Cortex of kidney (tissue), 1 donor: ENCODE results near the gene CDHR1.

ENCODE experiments used
- DNase-seq: peaks from one replicate; lab custom pipeline; 2025; lab: John Stamatoyannopoulos, UW

Gene CDHR1

GRCh38 chr10:84230359-84230758 is 36.0 kb downstream of the CDHR1 start:
- no peak for DNase-seq

- DNase-seq, result no peak
These were observed 38.0 kb downstream of the CDHR1 start for GRCh38 chr10:84232376-84232775.

GRCh38 chr10:84233940-84234339 is 39.6 kb downstream of the CDHR1 start:
- DNase-seq, result no peak

- no peak for DNase-seq
These were observed 40.1 kb downstream of the CDHR1 start for GRCh38 chr10:84234479-84234878.

- no peak for DNase-seq
These were observed 40.8 kb downstream of the CDHR1 start for GRCh38 chr10:84235096-84235495.

- no peak for DNase-seq
These were observed 42.5 kb downstream of the CDHR1 start for GRCh38 chr10:84236807-84237198.

- DNase-seq, result no peak
These were observed 43.1 kb downstream of the CDHR1 start for GRCh38 chr10:84237199-84238051.

GRCh38 chr10:84238909-84239308 is 44.6 kb downstream of the CDHR1 start:
- no peak for DNase-seq

GRCh38 chr10:84241185-84241790 is 47.0 kb downstream of the CDHR1 start, which contains the start of gene LRIT1:
TSS of gene LRIT1 (minus strand) at chr10:84241546. CDS start at chr10:84241439, 107 bp downstream.
- DNase-seq, result no peak

GRCh38 chr10:84243759-84244158 is 49.4 kb downstream of the CDHR1 start:
- DNase-seq, result no peak

- no peak for DNase-seq
These were observed 50.4 kb downstream of the CDHR1 start, which contains the start of gene RGR for GRCh38 chr10:84244651-84245270. TSS of gene RGR (plus strand) at chr10:84245053. CDS start at chr10:84245091, 38 bp downstream.

- no peak for DNase-seq
These were observed 53.2 kb downstream of the CDHR1 start for GRCh38 chr10:84247496-84247895.

- no peak for DNase-seq
These were observed 54.5 kb downstream of the CDHR1 start for GRCh38 chr10:84248794-84249193.

- DNase-seq, result no peak
These were observed 60.5 kb downstream of the CDHR1 start for GRCh38 chr10:84254552-84255478.

- no peak for DNase-seq
These were observed 62.4 kb downstream of the CDHR1 start for GRCh38 chr10:84256510-84257342.

GRCh38 chr10:84257343-84258020 is 63.1 kb downstream of the CDHR1 start:
- no peak for DNase-seq

- DNase-seq, result no peak
These were observed 63.8 kb downstream of the CDHR1 start for GRCh38 chr10:84258034-84258695.

- no peak for DNase-seq
These were observed 67.0 kb downstream of the CDHR1 start for GRCh38 chr10:84261236-84261915.
